IMR-90 (cell line): ENCODE data around the gene COL18A1. TPM values are rescaled to one million over a fixed set of nuclear protein-coding genes. Genes with fewer than 3 reads are reported as not detected.

Experiments
- ATAC-seq: fragments of 200-7000 bp; cut with Tn5 transposase; 2 replicates; pipeline ENCODE4 v1.9.1; 2020; ENCODE audit warnings: low read depth, mild to moderate bottlenecking, moderate library complexity
- BruUV-seq: library from RNA; stranded (reverse); fragments of 400-500 nt; replicated peaks from 2 replicates; lab custom pipeline; 2021; lab: Mats Ljungman, UMichigan
- CTCF ChIA-PET: fragments of 300-600 bp; formaldehyde crosslinking; extraction: SDS; loops from one replicate; lab custom pipeline; 2021; ENCODE audit warnings: antibody characterized with exemption; lab: Yijun Ruan, JAX
- POLR2A ChIA-PET: fragments of 300-600 bp; sonication (Branson Sonifier 250); formaldehyde crosslinking; loops from one replicate; lab custom pipeline; 2022; ENCODE audit warnings: antibody characterized with exemption; ENCODE audit not compliant: unreplicated experiment; lab: Charles Lee
- DNase-seq: peaks from one replicate; pipeline ENCODE4 v3.0.0; 2013
- H2AFZ ChIP-seq: replicated peaks from 2 replicates; pipeline ENCODE3; 2013; ENCODE audit warnings: low read length, mild to moderate bottlenecking; ENCODE audit not compliant: poor library complexity
- H2AK5ac ChIP-seq: 2 replicates; pipeline ENCODE4 v1.6.1; 2013; ENCODE audit warnings: low read depth, low read length, inconsistent platforms
- H2AK9ac ChIP-seq: replicated peaks from 2 replicates; pipeline ENCODE3; 2013; ENCODE audit warnings: mild to moderate bottlenecking, low read depth, low read length, moderate library complexity; ENCODE audit not compliant: poor library complexity
- H2BK120ac ChIP-seq: 2 replicates; pipeline ENCODE4 v1.6.1; 2013; ENCODE audit warnings: low read depth, low read length, inconsistent platforms
- H2BK15ac ChIP-seq: 3 replicates; pipeline ENCODE4 v1.6.1; 2013; ENCODE audit warnings: low read depth, low read length, inconsistent platforms
- H2BK20ac ChIP-seq: 2 replicates; pipeline ENCODE4 v1.6.1; 2013; ENCODE audit warnings: low read depth, mild to moderate bottlenecking, inconsistent platforms, low read length, moderate library complexity
- H2BK5ac ChIP-seq: 2 replicates; pipeline ENCODE4 v1.6.1; 2013; ENCODE audit warnings: mild to moderate bottlenecking, low read depth, low read length, inconsistent platforms; ENCODE audit not compliant: poor library complexity, severe bottlenecking
- H3K14ac ChIP-seq: replicated peaks from 2 replicates; pipeline ENCODE4 v1.6.1; 2013; ENCODE audit warnings: low read depth, low read length, inconsistent platforms
- H3K18ac ChIP-seq: 2 replicates; pipeline ENCODE4 v1.6.1; 2013; ENCODE audit warnings: low read depth, low read length, control low read depth
- H3K23ac ChIP-seq: 2 replicates; pipeline ENCODE4 v1.6.1; 2013; ENCODE audit warnings: low read depth, low read length, inconsistent platforms
- H3K27ac ChIP-seq: 2 replicates; pipeline ENCODE4 v1.5.1; 2013; ENCODE audit warnings: mild to moderate bottlenecking, control low read depth, low read length; ENCODE audit not compliant: insufficient read depth
- H3K27me3 ChIP-seq: 2 replicates; pipeline ENCODE4 v1.6.1; 2013; ENCODE audit warnings: low read length; ENCODE audit not compliant: control insufficient read depth, insufficient read depth
- H3K36me3 ChIP-seq: 2 replicates; pipeline ENCODE4 v1.6.1; 2013; ENCODE audit warnings: low read length, mixed read lengths; ENCODE audit not compliant: control insufficient read depth, insufficient read depth
- H3K4ac ChIP-seq: 2 replicates; pipeline ENCODE4 v1.6.1; 2013; ENCODE audit warnings: low read depth, low read length, inconsistent platforms
- H3K4me1 ChIP-seq: 2 replicates; pipeline ENCODE4 v1.6.1; 2013; ENCODE audit warnings: low read length, mixed read lengths; ENCODE audit not compliant: control insufficient read depth, insufficient read depth
- H3K4me2 ChIP-seq: 2 replicates; pipeline ENCODE4 v1.6.1; 2013; ENCODE audit warnings: low read depth, mild to moderate bottlenecking, control low read depth, low read length, moderate library complexity
- H3K4me3 ChIP-seq: 2 replicates; pipeline ENCODE4 v1.5.1; 2013; ENCODE audit warnings: low read depth, mild to moderate bottlenecking, control low read depth, low read length, moderate library complexity; ENCODE audit not compliant: insufficient read depth
- H3K56ac ChIP-seq: 2 replicates; pipeline ENCODE4 v1.6.1; 2013; ENCODE audit warnings: low read length, inconsistent platforms; ENCODE audit not compliant: insufficient read depth; ENCODE audit errors: extremely low read depth
- H3K79me1 ChIP-seq, 2 experiments: 2 replicates each; pipeline ENCODE4 v1.6.1; 2013; ENCODE audit warnings: low read length in 2 of 2, inconsistent platforms in 1 of 2, low read depth in 1 of 2
- H3K9ac ChIP-seq: 2 replicates; pipeline ENCODE4 v1.6.1; 2013; ENCODE audit warnings: low read depth, low read length, control low read depth
- H3K9me1 ChIP-seq: 2 replicates; pipeline ENCODE4 v1.6.1; 2013; ENCODE audit warnings: low read length, inconsistent platforms; ENCODE audit not compliant: insufficient read depth
- H3K9me3 ChIP-seq: 2 replicates; pipeline ENCODE4 v1.6.1; 2013; ENCODE audit warnings: low read length; ENCODE audit not compliant: control insufficient read depth, insufficient read depth
- H4K20me1 ChIP-seq: 2 replicates; pipeline ENCODE4 v1.6.1; 2013; ENCODE audit warnings: low read length, inconsistent platforms; ENCODE audit not compliant: insufficient read depth
- H4K5ac ChIP-seq: 2 replicates; pipeline ENCODE4 v1.6.1; 2013; ENCODE audit warnings: mild to moderate bottlenecking, low read depth, low read length, control low read depth
- H4K8ac ChIP-seq, 2 experiments: 2 replicates each; pipeline ENCODE4 v1.6.1; 2013; ENCODE audit warnings: low read depth in 2 of 2, low read length in 2 of 2, control low read depth in 1 of 2, inconsistent platforms in 1 of 2
- H4K91ac ChIP-seq: 2 replicates; pipeline ENCODE4 v1.6.1; 2013; ENCODE audit warnings: low read depth, low read length, inconsistent platforms; ENCODE audit not compliant: insufficient read depth
- BHLHE40 ChIP-seq: fragments of 150-350 bp; IDR thresholded peaks from 2 replicates; pipeline ENCODE4 v1.6.1; 2016; ENCODE audit warnings: mild to moderate bottlenecking, low read depth, low read length
- CHD1 ChIP-seq: IDR thresholded peaks from 2 replicates; pipeline ENCODE4 v1.6.1; 2012; ENCODE audit warnings: low read depth, low read length, improper control_type of control experiment
- ELK1 ChIP-seq: fragments of 150-350 bp; IDR thresholded peaks from 2 replicates; pipeline ENCODE4 v1.6.1; 2016; ENCODE audit warnings: low read depth, mild to moderate bottlenecking, low read length, moderate library complexity, borderline replicate concordance
- FOS ChIP-seq: fragments of 150-350 bp; IDR thresholded peaks from 2 replicates; pipeline ENCODE4 v1.6.1; 2016; ENCODE audit warnings: low read depth, low read length
- MAFK ChIP-seq: IDR thresholded peaks from 2 replicates; pipeline ENCODE4 v1.6.1; 2012; ENCODE audit warnings: low read depth, low read length, improper control_type of control experiment
- MAZ ChIP-seq: IDR thresholded peaks from 2 replicates; pipeline ENCODE4 v1.6.1; 2012; ENCODE audit warnings: low read depth, mild to moderate bottlenecking, low read length, improper control_type of control experiment, moderate library complexity, borderline replicate concordance
- MXI1 ChIP-seq: IDR thresholded peaks from 2 replicates; pipeline ENCODE4 v1.6.1; 2012; ENCODE audit warnings: low read depth, mild to moderate bottlenecking, low read length, moderate library complexity, borderline replicate concordance
- NFE2L2 ChIP-seq: fragments of 150-350 bp; IDR thresholded peaks from 2 replicates; pipeline ENCODE4 v1.6.1; 2016; ENCODE audit warnings: low read depth, mild to moderate bottlenecking, low read length
- POLR2A ChIP-seq: IDR thresholded peaks from 2 replicates; pipeline ENCODE4 v1.6.1; 2012; ENCODE audit warnings: mild to moderate bottlenecking, low read depth, low read length
- RCOR1 ChIP-seq: IDR thresholded peaks from 2 replicates; pipeline ENCODE4 v1.6.1; 2012; ENCODE audit warnings: mild to moderate bottlenecking, low read length, improper control_type of control experiment; ENCODE audit not compliant: insufficient replicate concordance
- WGBS, 2 experiments: methylation state at CpG; one replicate each; pipeline versions ENCODE4 v1.1.5 to v1.1.7; 2013; ENCODE audit warnings: missing lambda C conversion rate in 2 of 2; ENCODE audit not compliant: insufficient read length in 1 of 2; ENCODE audit errors: extremely low coverage in 2 of 2; 5-methylcytosine and 5-hydroxymethylcytosine counted together
- dilution Hi-C: fragments of 300-500 bp; cut with HindIII; formaldehyde crosslinking; loops from one replicate; pipeline ENCODE4 v1.14.3; 2018; ENCODE audit warnings: low sequenced_read_pairs; ENCODE audit not compliant: unreplicated experiment
- in situ Hi-C: fragments of 300-500 bp; cut with MboI; formaldehyde crosslinking; loops from 3 replicates; pipeline ENCODE4 v1.14.3; 2019; ENCODE audit warnings: low sequenced_read_pairs, inconsistent platforms, mixed read lengths
- intact Hi-C: fragments of 100-400 bp; cut with micrococcal nuclease; formaldehyde crosslinking; loops from 2 replicates; pipeline ENCODE4 v1.10.0; 2022
- polyA plus RNA-seq, 3 experiments: library from polyadenylated mRNA; depleted of rRNA; stranded (reverse); fragments of >200 nt; gene quantifications; 2 replicates each; pipeline ENCODE4 v1.2.3, GENCODE V29; 2012; ENCODE audit warnings: low replicate concordance in 1 of 3
- total RNA-seq: library from RNA; depleted of rRNA; stranded (reverse); fragments of >200 nt; gene quantifications from 2 replicates; pipeline ENCODE4 v1.2.3, GENCODE V29; 2012
- TF ChIP-seq, protein P1 (sequence below): conservative IDR thresholded peaks from 2 replicates; pipeline ENCODE4 v1.5.1; 2012; ENCODE audit warnings: mild to moderate bottlenecking, low read depth, low read length, improper control_type of control experiment
- TF ChIP-seq, protein P2 (sequence below): fragments of 150-350 bp; IDR thresholded peaks from 2 replicates; pipeline ENCODE4 v1.6.1; 2017; ENCODE audit warnings: mild to moderate bottlenecking, antibody characterized with exemption, low read length, low read depth

Gene COL18A1
- total and polyA plus RNA-seq, 2 of the 4 experiments (the other 2 are of a cell fraction): 4.3 to 46.7 TPM

- intact Hi-C loops: no loop called here
- BruUV-seq: TSS peak; percentile 78
- 81% methylated on average over 25 of the region's 47 CpGs; no CpG with 5 or more reads in 1 of the 2 experiments for WGBS, 2 experiments
Measured at GRCh38 chr21:45455674-45456583, 51.0 kb downstream of the COL18A1 start.

More at GRCh38 chr21:45455674-45456583, 51.0 kb downstream of the COL18A1 start:
- Histone ChIP-seq H2BK15ac (no peak overlapping the region; the same call in 2 of the 3 replicates), H3K27ac (peak overlapping the region; percentile 2; the same call in 1 of the 2 replicates), H2BK120ac (peak overlapping the region; percentile 53), H3K4me2 (peak overlapping the region; percentile 16; the same call in 1 of the 2 replicates), H2AFZ (peak overlapping the region; percentile 69), H4K91ac (peak overlapping the region; percentile 59), H2BK5ac (no peak overlapping the region), H3K56ac (no peak overlapping the region; the same call in 1 of the 2 replicates), H3K36me3 (peaks cover 13% of the 10 kb centered on the region), H4K8ac (peak overlapping the region in 1 of 2 experiments; percentile 67; a peak in 2 of 4 replicates), H2AK5ac (peak overlapping the region; percentile 58), H3K4me1 (peaks cover 49% of the 10 kb centered on the region), H3K4me3 (no peak overlapping the region), H3K18ac (no peak overlapping the region; the same call in 1 of the 2 replicates), H2BK20ac (0 out of 2 replicates have a peak overlapping the region, but pooled peaks have one; percentile 37), H3K9me3 (no peaks in the 10 kb centered on the region), H3K9me1 (peaks cover 34% of the 10 kb centered on the region), H3K9ac (no peak overlapping the region), H4K20me1 (peaks cover 59% of the 10 kb centered on the region), H3K14ac (0 out of 2 replicates have a peak overlapping the region, but pooled peaks have one; percentile 14), H3K23ac (no peak overlapping the region), H2AK9ac (peak overlapping the region; percentile 57), H3K27me3 (no peaks in the 10 kb centered on the region), H3K4ac (peak overlapping the region; percentile 66), H4K5ac (no peak overlapping the region; the same call in 1 of the 2 replicates), H3K79me1 (peaks cover 25 to 78% of the 10 kb centered on the region in 2 experiments)
- dilution Hi-C loops: no loop called here
- in situ Hi-C loops: no loop called here
- ChIA-PET POLR2A (no interaction called here), CTCF (interaction anchor here (1.1 kb wide), 1 partner anchor 69 kb away, joined by 3 read pairs; no protein-coding TSS in a partner anchor)
- TF ChIP-seq ELK1 (no peak), NFE2L2 (no peak), RCOR1 (no peak), BHLHE40 (no peak), CHD1 (no peak), MAZ (no peak), MXI1 (no peak), MAFK (no peak), FOS (no peak), POLR2A (no peak)
- TF ChIP-seq, protein P1, sequence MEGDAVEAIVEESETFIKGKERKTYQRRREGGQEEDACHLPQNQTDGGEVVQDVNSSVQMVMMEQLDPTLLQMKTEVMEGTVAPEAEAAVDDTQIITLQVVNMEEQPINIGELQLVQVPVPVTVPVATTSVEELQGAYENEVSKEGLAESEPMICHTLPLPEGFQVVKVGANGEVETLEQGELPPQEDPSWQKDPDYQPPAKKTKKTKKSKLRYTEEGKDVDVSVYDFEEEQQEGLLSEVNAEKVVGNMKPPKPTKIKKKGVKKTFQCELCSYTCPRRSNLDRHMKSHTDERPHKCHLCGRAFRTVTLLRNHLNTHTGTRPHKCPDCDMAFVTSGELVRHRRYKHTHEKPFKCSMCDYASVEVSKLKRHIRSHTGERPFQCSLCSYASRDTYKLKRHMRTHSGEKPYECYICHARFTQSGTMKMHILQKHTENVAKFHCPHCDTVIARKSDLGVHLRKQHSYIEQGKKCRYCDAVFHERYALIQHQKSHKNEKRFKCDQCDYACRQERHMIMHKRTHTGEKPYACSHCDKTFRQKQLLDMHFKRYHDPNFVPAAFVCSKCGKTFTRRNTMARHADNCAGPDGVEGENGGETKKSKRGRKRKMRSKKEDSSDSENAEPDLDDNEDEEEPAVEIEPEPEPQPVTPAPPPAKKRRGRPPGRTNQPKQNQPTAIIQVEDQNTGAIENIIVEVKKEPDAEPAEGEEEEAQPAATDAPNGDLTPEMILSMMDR: no peak
- TF ChIP-seq, protein P2, sequence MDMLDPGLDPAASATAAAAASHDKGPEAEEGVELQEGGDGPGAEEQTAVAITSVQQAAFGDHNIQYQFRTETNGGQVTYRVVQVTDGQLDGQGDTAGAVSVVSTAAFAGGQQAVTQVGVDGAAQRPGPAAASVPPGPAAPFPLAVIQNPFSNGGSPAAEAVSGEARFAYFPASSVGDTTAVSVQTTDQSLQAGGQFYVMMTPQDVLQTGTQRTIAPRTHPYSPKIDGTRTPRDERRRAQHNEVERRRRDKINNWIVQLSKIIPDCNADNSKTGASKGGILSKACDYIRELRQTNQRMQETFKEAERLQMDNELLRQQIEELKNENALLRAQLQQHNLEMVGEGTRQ: no peak
- DNase-seq: no peak
- no peak for ATAC-seq
